ENCODE results near the gene HMGA1.

HMGA1 gene

GRCh38 chr6:34225551-34225950, 11.1 kb upstream of the HMGA1 start:
- no peak for DNase-seq

- no peak for DNase-seq
Measured at GRCh38 chr6:34226066-34226465, 10.6 kb upstream of the HMGA1 start.

- no peak for DNase-seq
Measured at GRCh38 chr6:34226731-34227586, 9.7 kb upstream of the HMGA1 start.

GRCh38 chr6:34227761-34228421, 8.8 kb upstream of the HMGA1 start:
- DNase-seq, result no peak

- no peak for DNase-seq
Measured at GRCh38 chr6:34229877-34230276, 6.8 kb upstream of the HMGA1 start.

GRCh38 chr6:34230653-34231371, 5.9 kb upstream of the HMGA1 start:
- no peak for DNase-seq

- no peak for DNase-seq
Measured at GRCh38 chr6:34231566-34232336, 4.9 kb upstream of the HMGA1 start.

- no peak for DNase-seq
Measured at GRCh38 chr6:34232901-34233300, 3.8 kb upstream of the HMGA1 start.

- DNase-seq, result no peak
Measured at GRCh38 chr6:34233867-34234266, 2.8 kb upstream of the HMGA1 start.

GRCh38 chr6:34234667-34235306, 1.9 kb upstream of the HMGA1 start:
- no peak for DNase-seq

- peak; percentile 67 to 72 for DNase-seq
Measured at GRCh38 chr6:34235307-34236130, 1.2 kb upstream of the HMGA1 start.

- DNase-seq, result peak; percentile 43 to 46
Measured at GRCh38 chr6:34236131-34236442, 586 bp upstream of the HMGA1 start.

GRCh38 chr6:34237316-34237721, 646 bp downstream of the HMGA1 start:
- no peak for DNase-seq

GRCh38 chr6:34237722-34238584, 1.3 kb downstream of the HMGA1 start:
- peak; percentile 60 to 66 for DNase-seq

- DNase-seq, result no peak
Measured at GRCh38 chr6:34238585-34239499, 2.2 kb downstream of the HMGA1 start.

- DNase-seq, result no peak
Measured at GRCh38 chr6:34239500-34239825, 2.8 kb downstream of the HMGA1 start.

GRCh38 chr6:34239893-34240292, 3.2 kb downstream of the HMGA1 start:
- DNase-seq, result no peak

- DNase-seq, result no peak
Measured at GRCh38 chr6:34240329-34241248, 3.9 kb downstream of the HMGA1 start.

Data from activated CD4-positive, alpha-beta T cell treated with anti-CD3 and anti-CD28 coated beads, Interleukin-2, amount 50 U/mL, for 4 hours (primary cell).